Choroid plexus epithelial cell (primary cell): Measurements from ENCODE around the gene PHPT1.

Experiments used
- DNase-seq: peaks from one replicate; pipeline ENCODE4 v3.0.0-alpha.2; 2010; ENCODE audit warnings: low read depth
- H3K4me3 ChIP-seq: 2 replicates; pipeline ENCODE4 v1.5.1; 2011; ENCODE audit warnings: low read depth, mild to moderate bottlenecking, control low read depth, low read length, moderate library complexity
- CTCF ChIP-seq: conservative IDR thresholded peaks from 2 replicates; pipeline ENCODE4 v1.5.1; 2011; ENCODE audit warnings: low read depth, mild to moderate bottlenecking, control low read depth, inconsistent platforms, low read length, moderate library complexity

The PHPT1 gene

DNA sequence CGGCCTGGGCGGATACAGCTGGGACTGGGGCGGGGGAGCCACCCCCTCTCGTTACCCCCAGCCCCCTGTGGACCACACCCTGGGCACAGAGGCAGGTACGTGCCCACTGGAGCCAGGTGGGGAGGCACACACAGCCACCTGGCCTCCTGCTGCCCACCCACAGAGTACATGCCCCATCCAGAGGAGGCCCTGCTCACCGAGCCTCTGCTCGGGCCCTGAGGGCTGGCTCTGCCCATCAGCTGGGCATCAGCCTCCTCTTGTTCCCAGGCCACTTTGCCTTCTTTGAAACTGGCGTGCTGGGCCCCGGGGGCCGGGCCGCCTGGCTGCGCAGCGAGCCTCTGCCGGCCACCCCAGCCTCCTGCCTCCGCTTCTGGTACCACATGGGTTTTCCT, 9.2 kb downstream of the PHPT1 start:
- H3K4me3 ChIP-seq: no peak overlapping the region
- DNase-seq: no peak
- TF ChIP-seq CTCF: no peak

DNA sequence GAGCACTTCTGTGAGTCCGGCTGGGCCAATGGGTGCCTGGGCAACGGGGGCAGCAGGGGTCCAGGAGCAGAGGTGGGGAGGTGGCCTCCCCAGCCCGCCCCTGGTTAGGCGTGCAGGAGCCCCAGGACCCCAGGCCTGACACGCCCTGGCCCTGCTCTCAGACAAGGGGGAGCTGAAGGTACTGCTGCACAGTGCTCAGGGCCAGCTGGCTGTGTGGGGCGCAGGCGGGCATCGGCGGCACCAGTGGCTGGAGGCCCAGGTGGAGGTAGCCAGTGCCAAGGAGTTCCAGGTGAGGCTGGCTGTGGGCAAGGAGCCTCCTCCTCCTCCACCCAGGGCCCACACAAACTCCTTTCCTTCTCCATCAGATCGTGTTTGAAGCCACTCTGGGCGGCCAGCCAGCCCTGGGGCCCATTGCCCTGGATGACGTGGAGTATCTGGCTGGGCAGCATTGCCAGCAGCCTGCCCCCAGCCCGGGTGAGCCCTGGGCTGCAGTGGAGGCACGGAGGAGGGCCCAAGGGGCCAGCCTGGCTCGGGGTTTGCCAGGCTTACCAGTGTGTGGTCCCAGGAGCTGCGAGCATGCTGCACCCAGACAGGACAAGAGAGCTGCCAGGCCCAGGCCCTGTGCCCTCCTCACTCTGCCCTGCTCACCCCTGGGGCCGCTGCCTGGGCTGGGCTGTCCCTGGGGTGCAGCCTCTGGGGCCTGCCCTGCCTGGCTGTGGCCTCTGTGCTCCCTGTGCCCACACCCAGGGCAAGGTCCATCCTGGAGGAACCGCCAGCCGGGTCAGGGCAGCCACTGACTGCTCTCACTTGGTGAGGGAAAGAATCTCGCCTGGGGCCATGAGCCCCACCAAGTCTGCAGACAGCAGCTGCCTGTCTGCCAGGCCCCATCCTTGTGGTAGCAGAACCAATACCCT, 9.9 kb downstream of the PHPT1 start:
- no peak overlapping the region for H3K4me3 ChIP-seq
- no peak for DNase-seq

GRCh38 chr9:136860529-136860928, 11.3 kb downstream of the PHPT1 start:
- no peak overlapping the region for H3K4me3 ChIP-seq
- no peak for TF ChIP-seq CTCF
- no peak for DNase-seq

More for the DNA sequence above, 9.9 kb downstream of the PHPT1 start:
- no peak for TF ChIP-seq CTCF

- TF ChIP-seq CTCF: no peak
- H3K4me3 ChIP-seq: no peak overlapping the region
- DNase-seq: no peak
Measured at GRCh38 chr9:136860933-136861873, 12.0 kb downstream of the PHPT1 start.

GRCh38 chr9:136861874-136862457, 12.8 kb downstream of the PHPT1 start:
- no peak overlapping the region for H3K4me3 ChIP-seq
- no peak for DNase-seq
- TF ChIP-seq CTCF: no peak

- no peak for TF ChIP-seq CTCF
- DNase-seq: no peak
- no peak overlapping the region for H3K4me3 ChIP-seq
Measured at GRCh38 chr9:136862849-136863622, 13.8 kb downstream of the PHPT1 start.
